RKO (cell line): ENCODE results near the gene ACSM3.
"Not testable (repeated sequence)": the region's sequence is repeated elsewhere in the genome, so short reads cannot be mapped to it uniquely, and the experiment has no call there.

Experiments
- DNase-seq: peaks from one replicate; pipeline ENCODE4 v3.0.0-alpha.2; 2016; ENCODE audit warnings: low spot score

Gene ACSM3

DNA sequence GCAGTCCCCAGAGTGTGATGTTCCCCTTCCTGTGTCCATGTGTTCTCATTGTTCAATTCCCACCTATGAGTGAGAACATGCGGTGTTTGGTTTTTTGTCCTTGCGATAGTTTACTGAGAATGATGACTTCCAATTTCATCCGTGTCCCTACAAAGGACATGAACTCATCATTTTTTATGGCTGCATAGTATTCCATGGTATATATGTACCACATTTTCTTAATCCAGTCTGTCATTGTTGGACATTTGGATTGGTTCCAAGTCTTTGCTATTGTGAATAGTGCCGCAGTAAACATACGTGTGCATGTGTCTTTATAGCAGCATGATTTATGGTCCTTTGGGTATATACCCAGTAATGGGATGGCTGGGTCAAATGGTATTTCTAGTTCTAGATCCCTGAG, 8.0 kb upstream of the ACSM3 start:
- not testable (repeated sequence) for DNase-seq

DNA sequence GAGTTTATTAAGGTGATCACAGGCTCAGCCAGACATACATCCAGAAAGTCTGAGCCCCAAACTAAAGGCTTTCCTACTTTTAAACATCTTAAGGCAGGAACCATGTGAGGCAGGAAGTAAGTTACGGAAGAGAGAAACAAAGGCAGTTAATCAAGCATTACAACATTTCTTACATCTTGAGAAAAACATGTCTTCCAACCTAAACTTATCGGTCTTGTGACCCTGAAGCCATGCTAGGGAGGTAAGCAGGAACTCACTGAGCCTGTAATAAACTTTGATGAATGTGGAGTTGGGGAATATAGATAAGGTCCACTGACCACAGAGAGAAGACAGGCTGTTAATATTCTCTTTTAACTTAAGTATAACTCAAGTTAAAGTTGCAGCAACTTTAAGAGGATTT, 3.5 kb upstream of the ACSM3 start:
- no peak for DNase-seq

DNA sequence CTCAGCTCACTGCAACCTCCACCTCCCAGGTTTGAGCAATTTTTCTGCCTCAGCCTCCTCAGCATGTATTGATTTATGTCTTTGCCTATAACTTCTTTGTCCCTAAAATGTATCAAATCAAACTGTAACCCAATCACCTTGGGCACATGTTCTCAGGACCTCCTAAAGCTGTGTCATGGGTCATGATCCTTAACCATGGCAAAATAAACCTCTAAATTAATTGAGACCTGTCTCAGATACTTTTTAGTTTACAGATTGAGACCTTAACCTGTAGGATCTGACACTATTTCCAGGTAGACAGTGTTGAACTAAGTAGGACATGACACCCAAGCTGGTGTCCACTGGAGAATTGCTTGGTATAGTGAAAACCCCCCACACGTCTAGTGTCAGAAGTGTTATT, 2.6 kb upstream of the ACSM3 start:
- no peak for DNase-seq

DNA sequence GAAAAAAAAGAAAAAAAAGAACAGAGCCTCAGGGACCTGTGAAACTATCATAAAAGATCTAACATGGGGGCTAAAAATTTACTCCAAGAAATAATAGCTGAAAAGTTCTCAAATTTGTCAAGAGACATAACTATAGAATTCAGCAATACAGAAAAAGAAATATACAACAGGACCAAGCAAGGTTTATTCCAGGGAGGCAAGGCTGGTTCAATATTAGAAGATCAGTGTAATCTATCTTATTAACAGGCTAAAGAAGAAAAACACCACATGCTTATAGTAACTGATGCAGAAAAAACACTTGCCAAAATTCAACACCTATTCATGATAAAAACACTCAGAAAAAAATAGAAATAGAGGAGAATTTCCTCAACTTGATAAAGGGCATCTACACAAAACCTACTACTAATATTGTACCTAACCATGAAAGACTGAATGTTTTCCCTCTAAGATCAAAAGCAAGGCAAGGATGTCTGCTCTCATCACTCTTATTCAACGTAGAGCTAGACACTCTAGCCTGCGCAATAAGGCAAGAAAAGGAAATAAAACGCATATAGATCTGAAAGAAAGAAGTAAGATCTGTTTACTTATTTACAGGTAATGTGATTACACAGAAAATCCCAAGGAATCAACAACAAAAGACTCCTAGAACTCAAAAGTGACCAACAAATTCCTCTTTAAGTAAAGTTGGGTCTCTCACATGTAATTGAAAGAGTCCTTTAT, 1.2 kb upstream of the ACSM3 start:
- DNase-seq, result no peak

DNA sequence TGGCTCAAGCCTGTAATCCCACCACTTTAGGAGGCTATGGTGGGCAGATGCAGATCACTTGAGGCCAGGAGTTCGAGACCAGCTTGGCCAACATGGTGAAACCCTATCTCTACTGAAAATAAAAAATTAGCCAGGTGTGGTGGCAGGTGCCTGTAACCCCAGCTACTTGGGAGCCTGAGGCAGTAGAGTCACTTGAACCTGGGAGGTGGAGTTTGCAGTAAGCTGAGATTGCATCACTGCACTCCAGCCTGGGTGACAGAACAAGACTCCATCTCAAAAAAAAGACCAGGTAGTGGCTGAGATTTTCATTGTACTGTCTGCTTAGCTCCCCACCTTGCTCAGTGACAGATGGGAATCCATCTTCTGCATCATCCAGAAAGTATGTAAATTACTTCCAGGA, 634 bp downstream of the ACSM3 start:
- DNase-seq, result not testable (repeated sequence)

DNA sequence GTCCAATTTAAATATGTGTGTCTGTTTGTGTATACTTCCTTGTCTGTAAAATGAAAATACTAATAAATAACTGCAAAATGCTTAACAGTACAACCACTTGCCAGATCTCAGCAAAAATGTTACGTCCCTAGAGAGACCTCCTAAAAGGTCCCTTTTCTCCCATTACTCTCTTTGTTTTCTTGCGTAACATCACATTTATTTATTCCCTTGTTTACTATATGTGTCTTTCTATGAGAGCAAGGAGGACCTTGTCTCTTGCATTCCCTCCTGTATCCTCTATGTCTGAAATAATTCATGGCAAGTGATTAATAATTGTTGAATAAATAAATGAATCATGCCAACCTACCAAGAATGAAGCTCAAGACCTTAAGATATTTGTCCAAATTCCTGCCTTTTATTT, 1.9 kb downstream of the ACSM3 start:
- DNase-seq, result no peak

DNA sequence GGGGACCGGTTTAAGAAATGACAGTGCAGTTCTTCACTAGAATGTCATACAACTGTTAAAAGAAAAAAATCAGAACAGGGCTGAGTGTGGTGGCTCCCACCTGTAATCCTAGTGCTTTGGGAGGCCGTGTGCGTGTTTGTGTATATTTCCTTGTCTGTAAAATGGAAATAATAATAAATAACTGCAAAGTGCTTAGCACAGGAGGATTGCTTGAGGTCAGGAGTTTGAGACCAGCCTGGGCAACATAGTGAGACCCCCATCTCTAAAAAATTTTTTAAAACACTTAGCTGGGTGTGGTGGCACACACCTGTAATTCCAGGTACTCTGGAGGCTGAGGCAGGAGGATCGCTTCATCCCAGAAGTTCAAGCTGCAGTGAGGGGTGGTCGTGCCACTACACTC, 2.5 kb downstream of the ACSM3 start:
- no peak for DNase-seq

DNA sequence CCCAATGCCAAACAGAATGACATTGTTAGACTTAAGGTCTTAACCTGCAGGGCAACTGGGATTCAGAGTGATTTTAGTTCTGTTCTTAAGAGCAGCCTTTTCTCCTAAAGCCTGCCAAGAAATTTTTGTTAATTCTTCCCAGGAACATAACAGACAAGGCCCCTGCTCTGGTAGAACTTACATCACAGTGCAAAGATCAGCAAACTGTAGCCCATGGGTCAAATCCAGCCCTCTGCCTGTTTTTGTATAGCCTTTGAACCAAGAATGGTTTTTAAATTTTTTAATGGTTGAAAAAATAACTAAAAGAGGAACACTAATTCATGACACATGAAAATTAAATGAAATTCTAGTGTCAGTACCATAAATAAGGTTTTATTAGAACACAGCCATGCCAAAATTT, 3.8 kb downstream of the ACSM3 start:
- DNase-seq, result no peak

DNA sequence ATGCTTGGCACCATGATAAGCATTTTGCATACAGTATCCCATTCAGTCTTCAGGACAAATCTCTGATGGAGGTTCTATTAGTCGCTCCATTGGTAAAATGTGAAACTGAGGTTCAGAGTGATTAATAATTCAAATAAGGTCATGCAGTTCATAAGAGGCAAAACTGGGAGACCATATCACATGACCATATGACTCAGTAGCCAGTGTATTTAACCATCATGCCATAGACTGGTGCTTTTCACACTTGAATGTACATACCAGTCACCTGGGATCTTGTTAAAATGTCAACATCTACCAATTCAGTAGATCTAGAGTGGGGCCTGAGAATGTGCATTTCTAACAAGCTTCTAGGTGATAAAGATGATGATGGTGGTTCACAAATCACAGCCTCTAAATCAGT, 4.3 kb downstream of the ACSM3 start:
- DNase-seq, result peak; percentile 18

DNA sequence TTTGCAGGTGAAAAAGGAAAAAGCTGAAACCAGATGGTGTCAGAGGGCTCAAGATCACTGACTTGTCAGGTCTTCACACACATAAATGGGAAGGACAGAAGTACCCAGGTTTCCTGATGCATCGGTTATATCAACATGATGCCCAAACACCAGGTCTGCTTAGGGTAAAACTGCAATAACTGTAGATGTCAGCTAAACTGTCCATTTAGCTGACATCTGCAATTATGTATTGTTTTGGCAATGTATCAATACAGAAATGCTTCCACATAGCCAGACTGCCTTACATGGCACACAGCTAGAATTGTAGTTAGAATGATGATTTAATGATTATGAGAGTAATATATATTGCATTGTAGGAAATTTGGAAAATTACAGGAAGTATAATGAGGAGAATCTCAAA, 5.0 kb downstream of the ACSM3 start:
- DNase-seq, result no peak

DNA sequence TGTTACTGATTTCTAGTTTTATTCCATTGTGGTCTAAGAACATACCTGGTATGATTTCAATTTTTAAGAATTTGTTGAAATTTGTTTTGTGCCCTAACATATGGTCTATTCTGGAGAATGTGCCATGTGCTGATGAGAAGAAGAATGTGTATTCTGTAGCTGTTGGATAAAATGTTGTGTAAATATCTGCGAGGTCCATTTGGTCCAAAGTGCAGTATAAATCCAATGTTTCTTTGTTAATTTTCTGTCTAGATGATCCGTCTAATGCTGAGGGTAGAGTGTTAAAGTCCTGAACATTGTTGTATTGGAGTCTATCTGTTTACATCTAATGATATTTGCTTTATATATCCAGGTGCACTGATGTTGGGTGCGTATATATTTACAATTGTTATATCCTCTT, 9.9 kb downstream of the ACSM3 start:
- no peak for DNase-seq

DNA sequence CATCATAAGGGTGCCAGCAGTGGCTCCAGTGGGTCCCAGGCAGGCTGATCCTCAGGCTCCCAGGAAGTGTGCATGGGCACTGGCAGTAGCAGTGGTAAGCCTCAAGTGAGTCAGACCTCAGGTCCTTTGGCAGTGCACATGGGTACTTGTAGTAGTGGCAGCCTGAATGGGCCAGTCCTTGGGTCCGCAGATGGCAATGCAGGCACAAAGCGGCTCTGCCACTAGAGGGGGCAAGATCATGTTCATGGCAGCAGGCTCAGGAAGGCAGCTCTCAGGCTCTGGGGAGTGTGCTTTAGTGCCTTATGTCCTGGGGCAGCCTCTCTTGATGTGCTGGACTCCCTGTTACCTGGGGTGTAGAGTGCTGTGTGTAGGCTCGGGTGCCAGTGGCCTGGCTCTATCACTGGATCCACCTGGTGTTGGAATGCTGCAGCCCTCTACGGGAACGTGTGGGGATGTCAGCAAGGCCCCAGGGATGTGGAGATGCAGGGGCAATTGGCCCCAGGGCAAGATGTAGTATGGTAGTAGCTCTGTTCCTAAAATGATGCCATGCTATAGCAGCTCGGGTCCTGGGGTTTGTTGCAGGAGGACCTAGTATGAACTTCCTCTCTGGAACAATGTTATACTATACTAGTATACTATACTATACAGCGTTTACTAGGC, 11.0 kb downstream of the ACSM3 start:
- peak; percentile 69 for DNase-seq

DNA sequence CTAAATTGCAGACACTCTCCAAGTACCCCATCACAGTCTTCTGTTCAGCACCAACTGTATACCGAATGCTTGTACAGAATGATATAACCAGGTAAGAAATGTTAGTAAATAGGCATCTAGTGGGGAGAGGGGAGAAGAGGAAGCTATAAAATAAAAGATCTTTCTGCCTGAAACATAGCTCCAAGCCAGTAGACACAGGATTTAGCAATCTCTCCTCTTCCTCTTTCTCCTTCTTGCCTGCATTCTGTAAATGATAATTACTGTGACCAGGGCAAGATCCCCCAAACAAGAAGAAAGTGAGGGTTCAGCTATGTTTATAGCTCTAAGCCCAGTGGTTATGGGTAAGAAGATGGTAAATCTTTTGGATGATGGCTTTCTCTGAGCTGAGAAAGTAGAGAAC, 17.9 kb downstream of the ACSM3 start:
- DNase-seq, result no peak

DNA sequence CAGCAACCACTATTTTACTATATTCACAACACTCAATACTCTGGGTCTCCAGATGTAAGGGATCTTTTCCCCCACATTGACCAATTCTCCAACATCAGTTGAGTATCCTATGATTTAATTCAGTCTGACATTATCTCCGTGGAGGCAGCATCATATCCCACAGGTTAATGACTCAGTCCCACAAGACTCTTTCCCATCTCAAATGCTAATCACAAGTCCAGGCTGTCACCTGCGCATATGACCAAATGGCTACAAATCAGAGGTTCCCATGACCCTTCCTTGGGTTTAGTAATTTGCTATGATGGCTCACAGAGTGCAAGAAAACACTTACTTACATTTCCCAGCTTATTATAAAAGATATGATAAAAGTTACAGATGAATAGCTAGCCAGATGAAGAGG, 18.7 kb downstream of the ACSM3 start:
- no peak for DNase-seq

DNA sequence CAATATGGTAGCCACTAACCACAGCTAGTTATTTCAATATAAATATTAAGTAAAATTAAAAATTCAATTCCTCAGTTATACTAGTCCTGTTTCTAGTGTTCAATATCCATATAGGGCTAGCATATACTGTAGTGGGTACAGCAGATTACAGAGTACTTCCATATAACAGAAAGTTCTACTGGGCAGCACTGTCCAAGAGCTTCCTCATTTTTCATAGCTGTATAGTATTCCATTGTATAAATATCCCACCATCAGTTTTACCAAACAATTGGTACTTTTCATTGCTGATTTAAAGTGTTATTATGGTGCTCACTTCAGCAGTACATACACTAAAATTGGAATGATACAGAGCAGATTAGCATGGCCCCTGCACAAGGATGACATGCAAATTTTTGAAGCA, 20.4 kb downstream of the ACSM3 start:
- DNase-seq, result no peak

DNA sequence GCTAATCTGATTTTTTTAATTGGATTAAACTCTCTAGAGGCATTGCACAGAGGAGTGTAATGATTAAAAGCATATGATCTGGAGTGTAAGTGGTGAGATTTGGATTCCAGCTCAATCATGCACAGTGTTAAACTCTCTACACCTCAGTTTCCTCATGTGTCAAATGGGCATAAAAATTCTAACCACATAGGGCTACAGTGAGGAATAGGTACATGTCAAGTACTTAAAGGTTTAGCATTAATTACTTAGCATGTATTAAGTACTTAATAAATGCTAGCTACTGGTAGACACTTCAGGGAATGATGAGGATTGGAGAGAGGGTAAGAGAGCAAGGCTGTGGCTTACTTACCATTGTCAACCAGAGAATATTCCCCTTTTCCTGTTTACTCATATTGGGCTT, 25.3 kb downstream of the ACSM3 start:
- DNase-seq, result no peak

DNA sequence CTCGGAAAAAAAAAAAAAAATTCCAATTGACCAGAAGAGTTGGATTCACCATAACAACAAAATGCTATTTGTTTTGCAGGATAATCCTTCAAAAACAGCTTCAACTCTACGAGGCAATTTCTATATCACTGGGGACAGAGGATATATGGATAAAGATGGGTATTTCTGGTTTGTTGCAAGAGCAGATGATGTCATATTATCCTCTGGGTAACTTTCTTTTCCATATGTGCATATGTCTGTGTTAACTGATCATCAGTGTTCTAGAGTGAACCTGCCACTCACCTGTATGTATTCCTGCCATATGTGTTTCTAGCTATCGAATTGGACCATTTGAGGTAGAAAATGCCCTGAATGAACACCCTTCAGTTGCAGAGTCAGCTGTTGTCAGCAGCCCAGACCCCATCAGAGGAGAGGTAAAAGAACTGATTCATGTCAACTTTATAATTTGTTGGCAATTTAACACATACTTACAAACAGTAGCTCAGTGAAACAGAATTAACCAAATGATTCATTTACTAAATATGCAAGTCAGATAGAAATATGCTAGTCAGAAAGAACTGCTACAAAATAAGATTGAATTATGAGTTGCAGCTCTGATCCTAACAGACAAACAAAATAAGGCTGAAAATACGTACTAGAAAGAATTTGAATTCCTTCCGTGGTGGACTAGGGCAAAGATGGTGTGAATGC, 28.3 kb downstream of the ACSM3 start:
- no peak for DNase-seq

DNA sequence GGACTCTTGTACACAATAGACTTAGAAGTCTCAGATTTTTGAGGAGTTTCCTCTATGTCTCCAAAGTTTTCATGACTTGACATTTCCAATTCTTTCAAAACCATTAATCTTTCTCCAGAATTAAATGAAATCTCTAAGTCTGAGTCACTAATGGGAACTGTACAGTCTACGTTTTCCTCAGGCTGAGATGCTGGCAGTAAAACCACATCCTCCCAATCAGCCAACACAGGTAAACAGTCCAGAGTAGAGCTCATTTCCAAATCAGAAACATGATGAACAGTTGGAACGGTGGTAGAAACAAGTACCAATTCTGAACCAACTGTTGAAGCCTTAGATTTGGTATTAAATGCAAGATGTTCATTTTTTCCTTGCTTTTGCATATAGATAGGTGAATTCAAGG, 34.5 kb downstream of the ACSM3 start:
- no peak for DNase-seq

DNA sequence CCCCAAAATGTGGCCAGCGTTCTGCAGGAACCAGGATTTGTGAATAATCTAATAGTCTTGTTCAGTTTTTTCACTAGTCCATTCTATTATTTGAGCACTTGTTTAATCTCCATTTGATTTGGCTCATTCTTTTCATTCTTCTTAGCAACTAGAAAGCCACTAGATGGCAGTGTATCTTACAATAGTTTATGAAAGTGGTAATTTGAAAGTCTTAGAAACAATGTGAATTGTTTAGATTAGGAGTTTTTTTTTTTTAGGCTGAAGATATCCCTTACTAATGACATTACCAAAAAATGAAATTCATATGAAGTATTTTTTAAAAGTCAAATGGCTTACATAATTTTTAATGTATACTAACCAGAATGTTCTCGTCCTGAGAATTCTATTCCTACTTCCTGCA, 35.8 kb downstream of the ACSM3 start:
- DNase-seq, result peak; percentile 74

DNA sequence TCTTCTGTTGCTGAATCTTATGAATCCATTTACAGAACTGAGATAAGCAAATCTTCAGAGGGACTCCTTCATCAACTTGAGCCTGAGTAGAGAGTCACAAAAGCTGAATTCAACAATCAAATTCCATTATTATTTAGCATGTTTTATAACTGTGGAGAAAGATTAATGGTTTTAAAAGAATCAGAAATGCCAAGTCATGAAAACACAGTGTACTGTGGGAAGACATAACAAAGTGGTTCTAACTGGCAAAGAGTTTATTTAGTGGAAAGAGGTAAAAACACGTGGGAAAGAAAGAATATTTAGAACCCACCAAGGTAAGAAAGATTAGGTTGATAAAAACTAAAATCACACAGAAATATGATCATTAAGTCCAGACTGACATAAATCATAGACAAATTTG, 37.5 kb downstream of the ACSM3 start:
- DNase-seq, result no peak

DNA sequence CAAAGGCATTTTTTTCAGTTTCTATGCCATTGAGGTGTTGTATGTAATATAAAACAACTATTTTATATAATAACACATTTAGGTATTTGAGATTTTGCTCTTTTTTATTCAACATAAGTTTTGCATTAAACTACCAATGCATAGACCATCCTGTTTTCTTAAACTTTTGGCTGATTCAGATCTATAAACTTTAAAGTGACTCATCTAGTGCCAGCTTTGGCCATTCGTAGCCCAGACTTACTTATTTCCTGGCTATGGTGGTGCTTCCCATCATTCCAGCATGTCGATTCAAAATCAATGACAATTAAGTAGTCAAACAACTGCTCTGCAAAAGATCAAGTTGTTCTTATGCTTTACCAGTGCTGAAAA, 39.4 kb downstream of the ACSM3 start:
- peak; percentile 45 for DNase-seq

DNA sequence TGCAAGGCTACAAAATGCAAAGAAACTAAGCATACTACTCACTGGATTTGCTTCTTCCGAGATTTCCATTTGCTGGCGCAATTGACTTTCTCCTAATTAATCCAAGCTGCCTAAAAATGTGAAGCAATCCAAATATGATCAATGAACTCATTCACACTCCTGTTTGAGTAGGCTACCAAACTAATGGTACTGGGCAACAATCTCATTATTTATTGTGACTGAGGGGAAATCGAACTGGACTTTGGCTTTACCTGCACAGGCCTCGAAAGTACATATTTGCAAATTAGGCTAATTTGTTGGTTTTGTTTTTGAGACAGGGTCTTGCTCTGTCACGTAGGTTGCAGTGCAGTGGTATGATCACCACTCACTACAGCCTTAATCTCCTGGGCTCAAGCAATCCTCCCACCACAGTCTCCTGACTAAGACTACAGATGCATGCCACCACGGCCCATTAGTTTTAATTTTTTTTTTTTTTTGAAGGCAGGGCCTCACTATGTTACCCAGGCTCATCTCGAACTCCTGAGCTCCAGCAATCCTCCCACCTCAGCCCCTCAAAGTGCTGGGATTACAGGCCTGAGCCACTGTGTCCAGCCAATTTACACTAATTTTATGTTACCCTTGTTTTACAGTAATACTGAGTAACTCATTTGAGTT, 39.9 kb downstream of the ACSM3 start:
- DNase-seq, result no peak

DNA sequence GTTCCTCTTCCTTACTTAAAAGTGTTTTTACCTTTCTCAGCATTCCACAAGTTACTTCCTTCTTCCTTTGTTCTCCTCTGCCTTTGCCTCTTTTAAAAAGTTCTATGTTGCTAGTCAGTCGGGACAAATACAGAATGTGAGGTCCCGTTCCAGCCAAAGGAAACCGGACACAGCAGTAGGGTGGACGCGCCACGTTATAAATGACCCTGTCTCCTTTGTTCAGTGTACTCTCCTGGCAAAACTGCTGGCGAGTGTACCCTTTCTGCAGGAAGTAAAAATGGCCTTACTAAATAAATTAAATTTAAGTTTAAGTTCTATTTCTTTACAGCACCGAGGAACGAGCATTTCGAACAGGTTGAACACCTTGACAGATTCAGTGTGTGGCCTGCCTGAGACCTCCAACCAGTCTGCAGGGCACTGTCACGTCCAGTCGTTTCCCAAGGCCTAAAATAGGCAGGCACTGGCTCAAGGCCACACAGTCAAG, 41.9 kb downstream of the ACSM3 start:
- DNase-seq, result peak; percentile 52
